Neutrophil (primary cell): Measurements from ENCODE around the gene GP1BB.

Source experiments
- H3K27ac ChIP-seq: fragments of 200-600 bp; sonication (generic); 2 replicates; pipeline ENCODE4 v1.5.1; 2016; ENCODE audit warnings: mild to moderate bottlenecking, moderate library complexity
- H3K27me3 ChIP-seq: fragments of 200-600 bp; sonication (generic); 2 replicates; pipeline ENCODE4 v1.6.0; 2016; ENCODE audit warnings: mild to moderate bottlenecking
- H3K36me3 ChIP-seq: fragments of 200-600 bp; sonication (generic); 2 replicates; pipeline ENCODE4 v1.5.1; 2017
- H3K4me1 ChIP-seq, 2 experiments: fragments of 200-600 bp in 1 of 2; sonication (generic) in 1 of 2; 1 replicate in 1 of 2; 2 replicates in 1 of 2; pipeline versions ENCODE4 v1.5.1 to v1.6.1; 2013 to 2016; ENCODE audit warnings: low read depth in 1 of 2, low read length in 1 of 2, mild to moderate bottlenecking in 1 of 2, moderate library complexity in 1 of 2; ENCODE audit not compliant: control insufficient read depth in 1 of 2, insufficient read depth in 1 of 2
- H3K4me3 ChIP-seq, 2 experiments: fragments of 200-600 bp in 1 of 2; sonication (generic) in 1 of 2; 1 replicate in 1 of 2; 2 replicates in 1 of 2; pipeline ENCODE4 v1.5.1; 2013 to 2016; ENCODE audit warnings: low read depth in 1 of 2, low read length in 1 of 2, mild to moderate bottlenecking in 1 of 2, moderate library complexity in 1 of 2
- H3K9me3 ChIP-seq: fragments of 200-600 bp; sonication (generic); 2 replicates; pipeline ENCODE4 v1.5.1; 2016
- CTCF ChIP-seq: fragments of 200-600 bp; sonication (generic); IDR thresholded peaks from 2 replicates; pipeline ENCODE4 v1.5.1; 2016; ENCODE audit warnings: antibody characterized with exemption

GP1BB gene

GRCh38 chr22:19772422-19772672, 49.0 kb downstream of the GP1BB start:
- Histone ChIP-seq H3K9me3 (no peaks in the 10 kb centered on the region), H3K4me1 (peaks cover 3 to 8% of the 10 kb centered on the region in 2 experiments), H3K4me3 (no peak overlapping the region), H3K27me3 (peaks cover 92% of the 10 kb centered on the region), H3K27ac (no peak overlapping the region), H3K36me3 (no peaks in the 10 kb centered on the region)
- TF ChIP-seq CTCF, result no peak

DNA sequence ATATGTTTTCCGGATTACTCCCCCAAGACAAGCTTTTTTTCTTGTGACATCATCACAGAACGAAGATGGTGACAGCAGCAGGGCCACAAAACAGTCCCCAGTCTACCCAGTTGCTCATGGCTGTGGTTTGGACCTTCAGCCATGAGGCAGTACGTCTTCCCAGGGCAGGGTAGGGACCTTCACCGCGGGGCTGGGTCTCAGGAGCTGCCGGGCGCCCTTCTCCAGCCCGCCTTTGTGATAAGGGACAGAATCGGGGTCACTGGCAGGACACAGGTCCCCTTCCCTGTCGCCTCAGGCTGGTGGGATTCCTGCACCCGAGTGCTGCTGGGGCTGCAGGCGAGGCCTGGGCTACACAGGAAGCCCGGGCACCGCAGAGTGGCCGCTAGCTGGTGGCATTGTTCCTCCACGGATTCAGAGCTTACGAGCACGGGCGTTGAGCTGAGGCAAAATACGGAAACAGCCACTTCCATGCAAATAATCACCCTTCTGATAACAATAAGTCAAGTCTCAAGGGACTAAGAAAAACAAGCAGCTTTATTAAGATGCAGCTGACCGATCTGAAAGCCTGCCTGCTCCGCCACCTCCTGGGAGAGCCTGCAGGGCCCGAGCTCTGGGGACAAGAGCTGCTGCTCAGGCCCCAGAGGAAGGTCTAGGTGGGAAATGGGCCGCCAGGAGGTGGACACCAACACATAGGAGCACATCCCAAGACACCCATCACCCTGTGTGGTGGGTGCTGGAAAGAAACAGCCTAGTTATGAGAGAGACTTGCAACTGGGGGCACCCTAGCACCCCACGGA, 49.5 kb downstream of the GP1BB start:
- TF ChIP-seq CTCF, result no peak
- Histone ChIP-seq H3K9me3 (no peaks in the 10 kb centered on the region), H3K4me3 (no peak overlapping the region), H3K27ac (no peak overlapping the region), H3K4me1 (peaks cover 0 to 3% of the 10 kb centered on the region in 2 experiments), H3K36me3 (no peaks in the 10 kb centered on the region), H3K27me3 (peaks cover 89% of the 10 kb centered on the region)

- H3K4me1 ChIP-seq, result peaks cover 0 to under 1% of the 10 kb centered on the region in 2 experiments
Observed at GRCh38 chr22:19773470-19774040, 50.2 kb downstream of the GP1BB start.

More at GRCh38 chr22:19773470-19774040, 50.2 kb downstream of the GP1BB start:
- Histone ChIP-seq H3K27me3 (peaks cover 86% of the 10 kb centered on the region), H3K27ac (no peak overlapping the region), H3K9me3 (no peaks in the 10 kb centered on the region), H3K4me3 (no peak overlapping the region), H3K36me3 (no peaks in the 10 kb centered on the region)
- TF ChIP-seq CTCF, result no peak
